Small intestine (tissue), 7 donors: ENCODE data around the gene SELENOO. TPM values are rescaled to one million over a fixed set of nuclear protein-coding genes. Genes with fewer than 3 reads are reported as not detected.
A peak's percentile ranks its signal among the peaks of the same experiment; 100 is the strongest.

Source experiments
- DNase-seq, 2 donors: peaks; one replicate each; pipeline versions ENCODE4 v3.0.0 to v3.0.0-alpha.2; 2013
- FAIRE-seq: peaks from 2 replicates; lab custom pipeline; 2012; peaks lifted over from hg19 to GRCh38; lab: Jason Lieb, UNC
- H3K27ac ChIP-seq, 3 donors: one replicate each; pipeline ENCODE4 v1.5.1; 2013; ENCODE audit warnings: low read length in 2 of 3, mild to moderate bottlenecking in 2 of 3, control low read depth in 1 of 3, inconsistent platforms in 1 of 3, low read depth in 1 of 3, moderate library complexity in 1 of 3
- H3K27me3 ChIP-seq, 3 donors: one replicate each; pipeline ENCODE4 v1.6.1; 2013; ENCODE audit warnings: low read length in 3 of 3, inconsistent platforms in 1 of 3; ENCODE audit not compliant: control insufficient read depth in 3 of 3, insufficient read depth in 3 of 3
- H3K36me3 ChIP-seq, 3 donors: one replicate each; pipeline ENCODE4 v1.6.1; 2013; ENCODE audit warnings: low read length in 3 of 3, inconsistent platforms in 1 of 3, low read depth in 1 of 3, mild to moderate bottlenecking in 1 of 3, moderate library complexity in 1 of 3; ENCODE audit not compliant: control insufficient read depth in 3 of 3, insufficient read depth in 2 of 3
- H3K4me1 ChIP-seq, 3 donors: one replicate each; pipeline ENCODE4 v1.6.1; 2013; ENCODE audit warnings: low read length in 2 of 3, inconsistent platforms in 1 of 3, low read depth in 1 of 3, mild to moderate bottlenecking in 1 of 3, moderate library complexity in 1 of 3; ENCODE audit not compliant: control insufficient read depth in 3 of 3, insufficient read depth in 2 of 3
- H3K4me3 ChIP-seq, 3 donors: one replicate each; pipeline ENCODE4 v1.5.1; 2013; ENCODE audit warnings: low read length in 3 of 3, control low read depth in 1 of 3, inconsistent platforms in 1 of 3, low read depth in 1 of 3, mild to moderate bottlenecking in 1 of 3, moderate library complexity in 1 of 3
- H3K9me3 ChIP-seq, 2 donors: one replicate each; pipeline ENCODE4 v1.6.1; 2013; ENCODE audit warnings: low read depth in 1 of 2, low read length in 1 of 2; ENCODE audit not compliant: control insufficient read depth in 2 of 2, insufficient read depth in 1 of 2
- WGBS, 3 donors: extraction: QIAGEN DNeasy Blood & Tissue Kit; methylation state at CpG; one replicate each; pipeline ENCODE4 v1.1.7; 2013; 5-methylcytosine and 5-hydroxymethylcytosine counted together
- polyA plus RNA-seq, 4 donors: library from polyadenylated mRNA; stranded (reverse) in 3 of 4; unstranded in 1 of 4; fragments of 200-250 nt in 3 of 4; fragments of 120-200 nt in 1 of 4; gene quantifications; one replicate each; pipeline versions ENCODE4 v1.2.1 to v1.2.3, GENCODE V29; 2013
- donor health status: healthy with polysubstance abuse.
- donor health status: control.
- donor health status: control.
- donor health status: Bipolar disorder and iron deficiency.
- donor health status: healthy.

SELENOO gene
- polyA plus RNA-seq, 4 donors, result 23.6 to 94.6 (median 66.5) TPM

GRCh38 chr22:50238755-50239154, 37.9 kb downstream of the SELENOO start:
- no peak for DNase-seq
- H3K4me1 ChIP-seq, result peaks cover 0 to 5% (median 0%) of the 10 kb centered on the region in 3 donors
- H3K27me3 ChIP-seq, result no peaks in the 10 kb centered on the region
- no peak for FAIRE-seq
- WGBS, 3 donors, result 86 to 90% (median 88%) methylated on average over 9 of the region's 9 CpGs
- H3K9me3 ChIP-seq, result no peaks in the 10 kb centered on the region
- no peak overlapping the region for H3K4me3 ChIP-seq
- peaks cover 2 to 45% (median 6%) of the 10 kb centered on the region in 3 donors for H3K36me3 ChIP-seq
- no peak overlapping the region for H3K27ac ChIP-seq

GRCh38 chr22:50242406-50242949, 41.7 kb downstream of the SELENOO start:
- no peak for DNase-seq
- no peak for FAIRE-seq
- H3K4me3 ChIP-seq, result peak overlapping the region in 2 of 3 donors; percentile 0 to 90
- H3K36me3 ChIP-seq, result peaks cover 0 to 40% (median 2%) of the 10 kb centered on the region in 3 donors
- no peaks in the 10 kb centered on the region for H3K9me3 ChIP-seq
- WGBS, 3 donors, result 45 to 63% (median 55%) methylated on average over 14 of the region's 14 CpGs
- H3K27me3 ChIP-seq, result no peaks in the 10 kb centered on the region
- H3K27ac ChIP-seq, result no peak overlapping the region
- peaks cover 4 to 10% (median 9%) of the 10 kb centered on the region in 3 donors for H3K4me1 ChIP-seq

GRCh38 chr22:50243685-50244419, 43.0 kb downstream of the SELENOO start:
- 2 to 15% (median 5%) methylated on average over 27 of the region's 27 CpGs for WGBS, 3 donors
- peaks cover 0 to 49% (median 2%) of the 10 kb centered on the region in 3 donors for H3K36me3 ChIP-seq
- peak overlapping the region; percentile 86 to 98 (median 92) for H3K27ac ChIP-seq
- DNase-seq (no peak), FAIRE-seq (no peak)
- H3K4me1 ChIP-seq, result peaks cover 5 to 13% (median 9%) of the 10 kb centered on the region in 3 donors
- no peaks in the 10 kb centered on the region for H3K9me3 ChIP-seq
- H3K27me3 ChIP-seq, result no peaks in the 10 kb centered on the region
- peak overlapping the region; percentile 72 to 100 (median 90) for H3K4me3 ChIP-seq

GRCh38 chr22:50244420-50245213, 43.8 kb downstream of the SELENOO start, which contains the start of gene TUBGCP6:
Gene TUBGCP6 (minus strand): TSS chr22:50245023. CDS start chr22:50244459, 564 bp downstream.
- DNase-seq, result peak; percentile 93 to 97
- peaks cover 5 to 17% (median 9%) of the 10 kb centered on the region in 3 donors for H3K4me1 ChIP-seq
- peak within 1 kb of the TSS; percentile 86 to 98 (median 92) for H3K27ac ChIP-seq
- FAIRE-seq, result no peak
- H3K27me3 ChIP-seq, result no peaks in the 10 kb centered on the region
- H3K9me3 ChIP-seq, result no peaks in the 10 kb centered on the region
- peak within 1 kb of the TSS; percentile 72 to 100 (median 90) for H3K4me3 ChIP-seq
- H3K36me3 ChIP-seq, result peaks cover 0 to 47% (median under 1%) of the 10 kb centered on the region in 3 donors
- 0 to 1% (median 1%) methylated on average over 76 of the region's 76 CpGs for WGBS, 3 donors

GRCh38 chr22:50245214-50246072, 44.6 kb downstream of the SELENOO start:
- 11 to 19% (median 14%) methylated on average over 34 to 53 of the region's 53 CpGs for WGBS, 3 donors
- peaks cover 0 to 46% (median 0%) of the 10 kb centered on the region in 3 donors for H3K36me3 ChIP-seq
- DNase-seq (peak; percentile 15 to 45), FAIRE-seq (no peak)
- H3K27me3 ChIP-seq, result no peaks in the 10 kb centered on the region
- H3K4me3 ChIP-seq, result peak overlapping the region; percentile 72 to 100 (median 90)
- no peaks in the 10 kb centered on the region for H3K9me3 ChIP-seq
- peak overlapping the region; percentile 86 to 98 (median 92) for H3K27ac ChIP-seq
- peaks cover 12 to 25% (median 15%) of the 10 kb centered on the region in 3 donors for H3K4me1 ChIP-seq

GRCh38 chr22:50246242-50247175, 45.7 kb downstream of the SELENOO start:
- Histone ChIP-seq H3K27ac (peak overlapping the region in 1 of 3 donors; percentile 6), H3K4me1 (peaks cover 12 to 29% (median 15%) of the 10 kb centered on the region in 3 donors), H3K9me3 (no peaks in the 10 kb centered on the region), H3K36me3 (peaks cover 0 to 46% (median 0%) of the 10 kb centered on the region in 3 donors), H3K27me3 (no peaks in the 10 kb centered on the region), H3K4me3 (peak overlapping the region in 1 of 3 donors; percentile 90)
- FAIRE-seq (no peak), DNase-seq (no peak)
- WGBS, 3 donors, result 84 to 88% (median 87%) methylated on average over 20 of the region's 20 CpGs

- no peaks in the 10 kb centered on the region for H3K27me3 ChIP-seq
- WGBS, 3 donors, result 28 to 41% (median 38%) methylated on average over 15 to 16 of the region's 16 CpGs
- peaks cover 12 to 29% (median 12%) of the 10 kb centered on the region in 3 donors for H3K4me1 ChIP-seq
- H3K27ac ChIP-seq, result no peak overlapping the region
- no peaks in the 10 kb centered on the region for H3K9me3 ChIP-seq
- H3K36me3 ChIP-seq, result peaks cover 0 to 46% (median 0%) of the 10 kb centered on the region in 3 donors
- peak; percentile 74 to 81 for DNase-seq
- FAIRE-seq, result no peak
- no peak overlapping the region for H3K4me3 ChIP-seq
Measured at GRCh38 chr22:50247748-50248147, 46.9 kb downstream of the SELENOO start.
